T-helper 22 cell (primary cell): Measurements from ENCODE around the gene CTIF.

Experiments
- DNase-seq: peaks from one replicate; pipeline ENCODE4 v3.0.0-alpha.2; 2020; ENCODE audit warnings: low read depth

CTIF gene

GRCh38 chr18:48902023-48902855 lies 363.4 kb downstream of the CTIF start:
- DNase-seq, result no peak

- DNase-seq, result no peak
Observed at GRCh38 chr18:48902856-48903601, 364.2 kb downstream of the CTIF start.

- DNase-seq, result no peak
Observed at GRCh38 chr18:48904091-48904490, 365.3 kb downstream of the CTIF start.

- DNase-seq, result no peak
Observed at GRCh38 chr18:48904847-48905394, 366.1 kb downstream of the CTIF start.

GRCh38 chr18:48905513-48905912 lies 366.7 kb downstream of the CTIF start:
- no peak for DNase-seq

- DNase-seq, result no peak
Observed at GRCh38 chr18:48908916-48909315, 370.1 kb downstream of the CTIF start.

GRCh38 chr18:48909721-48910120 lies 370.9 kb downstream of the CTIF start:
- no peak for DNase-seq

GRCh38 chr18:48910972-48911545 lies 372.2 kb downstream of the CTIF start:
- no peak for DNase-seq
